Hepatocyte (in vitro differentiated cells): ENCODE measurements around the gene TEX261. TPM values are rescaled to one million over a fixed set of nuclear protein-coding genes. Genes with fewer than 3 reads are reported as not detected.

Experiments used
- DNase-seq: peaks from one replicate; pipeline ENCODE4 v3.0.0-alpha.2; 2016; ENCODE audit warnings: low spot score
- H2AFZ ChIP-seq: fragments of 200-600 bp; sonication (generic); 2 replicates; pipeline ENCODE4 v1.6.0; 2016; ENCODE audit warnings: antibody characterized with exemption, mild to moderate bottlenecking
- H3K27ac ChIP-seq: fragments of 200-600 bp; sonication (generic); 2 replicates; pipeline ENCODE4 v1.5.1; 2016; ENCODE audit warnings: mild to moderate bottlenecking
- H3K27me3 ChIP-seq: fragments of 200-600 bp; sonication (generic); 2 replicates; pipeline ENCODE4 v1.6.1; 2016
- H3K36me3 ChIP-seq: fragments of 200-600 bp; sonication (generic); replicated peaks from 2 replicates; pipeline ENCODE4 v1.5.1; 2016; ENCODE audit warnings: low read depth; ENCODE audit not compliant: insufficient read depth
- H3K4me1 ChIP-seq: fragments of 200-600 bp; sonication (generic); 2 replicates; pipeline ENCODE4 v1.5.1; 2016; ENCODE audit warnings: mild to moderate bottlenecking, moderate library complexity; ENCODE audit not compliant: insufficient read depth
- H3K4me2 ChIP-seq: fragments of 200-600 bp; sonication (generic); 2 replicates; pipeline ENCODE4 v1.6.0; 2016
- H3K4me3 ChIP-seq: fragments of 200-600 bp; sonication (generic); 2 replicates; pipeline ENCODE4 v1.5.1; 2016; ENCODE audit warnings: mild to moderate bottlenecking
- H3K79me2 ChIP-seq: fragments of 200-600 bp; sonication (generic); 2 replicates; pipeline ENCODE4 v1.6.0; 2017; ENCODE audit warnings: mild to moderate bottlenecking
- H3K9me2 ChIP-seq: fragments of 200-600 bp; sonication (generic); replicated peaks from 2 replicates; pipeline ENCODE4 v1.6.0; 2017; ENCODE audit warnings: mild to moderate bottlenecking; ENCODE audit not compliant: insufficient read depth
- H3K9me3 ChIP-seq: fragments of 200-600 bp; sonication (generic); 2 replicates; pipeline ENCODE4 v1.5.1; 2016; ENCODE audit warnings: low read depth, mild to moderate bottlenecking
- H4K20me1 ChIP-seq: fragments of 200-600 bp; sonication (generic); 2 replicates; pipeline ENCODE4 v1.6.0; 2016; ENCODE audit warnings: mild to moderate bottlenecking; ENCODE audit not compliant: insufficient read depth, poor library complexity, severe bottlenecking
- EZH2 ChIP-seq: fragments of 200-600 bp; sonication (generic); IDR thresholded peaks from 2 replicates; pipeline ENCODE4 v1.6.1; 2016; ENCODE audit warnings: antibody characterized with exemption, mild to moderate bottlenecking, borderline replicate concordance
- EZH2phosphoT487 ChIP-seq: fragments of 200-600 bp; sonication (generic); IDR thresholded peaks from one replicate; pipeline ENCODE4 v1.6.1; 2018; ENCODE audit warnings: antibody characterized with exemption, mild to moderate bottlenecking, low read depth, moderate library complexity; ENCODE audit not compliant: unreplicated experiment, severe bottlenecking
- WGBS: methylation state at CpG from one replicate; pipeline ENCODE4 v1.1.6; 2016; ENCODE audit warnings: low lambda C conversion rate; ENCODE audit errors: missing lambda C conversion rate; 5-methylcytosine and 5-hydroxymethylcytosine counted together
- polyA plus RNA-seq: library from polyadenylated mRNA; unstranded; fragments of >200 nt; fragmentation: Nextera tagmentation; extraction: Ambion mirVana; gene quantifications from 2 replicates; pipeline ENCODE4 v1.2.1, GENCODE V29; 2016
- total RNA-seq: library from RNA; depleted of rRNA; stranded (reverse); fragments of >200 nt; gene quantifications from 2 replicates; pipeline ENCODE4 v1.2.3, GENCODE V29; 2014
- TF ChIP-seq, protein P1 (sequence below): fragments of 200-600 bp; sonication (generic); IDR thresholded peaks from 2 replicates; pipeline ENCODE4 v1.5.1; 2016; ENCODE audit warnings: antibody characterized with exemption, mild to moderate bottlenecking; ENCODE audit not compliant: poor library complexity

Gene TEX261
- total and polyA plus RNA-seq, 2 experiments from 2014 or later = 41.5 to 81.0 TPM

DNA sequence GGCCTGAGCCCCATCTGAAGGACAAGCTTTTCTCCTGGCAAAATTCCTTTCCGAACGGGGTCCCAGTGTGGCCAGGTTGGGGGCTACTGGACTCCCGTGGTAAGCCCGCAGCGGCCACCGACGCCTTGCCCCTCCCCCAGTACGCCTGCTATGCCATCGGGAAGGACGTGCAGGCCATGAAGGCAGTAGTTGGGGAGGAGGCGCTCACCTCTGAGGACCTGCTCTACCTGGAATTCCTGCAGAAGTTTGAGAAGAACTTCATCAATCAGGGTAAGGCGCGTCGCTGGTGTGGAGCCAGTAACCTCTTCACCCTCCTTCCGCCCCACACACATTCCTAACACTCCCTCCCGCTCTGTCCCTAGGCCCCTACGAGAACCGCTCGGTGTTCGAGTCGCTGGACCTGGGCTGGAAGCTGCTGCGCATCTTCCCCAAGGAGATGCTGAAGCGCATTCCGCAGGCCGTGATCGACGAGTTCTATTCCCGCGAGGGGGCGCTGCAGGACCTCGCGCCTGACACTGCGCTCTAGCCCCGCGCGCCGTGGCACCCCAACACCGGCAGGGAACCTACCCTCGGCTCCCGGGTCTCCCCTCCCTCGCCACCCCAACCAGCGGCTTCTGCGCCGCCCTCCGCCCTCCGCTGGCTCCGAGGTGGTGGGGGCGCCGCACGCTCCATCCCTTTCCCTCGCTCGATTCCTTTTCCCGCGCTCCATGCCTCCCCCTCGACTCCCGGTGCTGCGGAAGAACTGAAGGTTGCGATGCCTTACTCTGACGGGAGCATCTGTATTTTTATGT, 29.9 kb downstream of the TEX261 start:
- 9% methylated on average over 45 of the region's 59 CpGs for WGBS
- Histone ChIP-seq H4K20me1 (no peaks in the 10 kb centered on the region), H3K4me2 (peak overlapping the region; percentile 95), H3K27ac (no peak overlapping the region), H3K9me2 (no peaks in the 10 kb centered on the region), H3K36me3 (no peaks in the 10 kb centered on the region), H3K4me1 (no peaks in the 10 kb centered on the region), H3K9me3 (no peaks in the 10 kb centered on the region), H3K79me2 (no peaks in the 10 kb centered on the region), H3K27me3 (peaks cover 61% of the 10 kb centered on the region), H3K4me3 (peak overlapping the region; percentile 38), H2AFZ (peak overlapping the region; percentile 76)
- peak; percentile 87 for DNase-seq
- TF ChIP-seq, protein P1, sequence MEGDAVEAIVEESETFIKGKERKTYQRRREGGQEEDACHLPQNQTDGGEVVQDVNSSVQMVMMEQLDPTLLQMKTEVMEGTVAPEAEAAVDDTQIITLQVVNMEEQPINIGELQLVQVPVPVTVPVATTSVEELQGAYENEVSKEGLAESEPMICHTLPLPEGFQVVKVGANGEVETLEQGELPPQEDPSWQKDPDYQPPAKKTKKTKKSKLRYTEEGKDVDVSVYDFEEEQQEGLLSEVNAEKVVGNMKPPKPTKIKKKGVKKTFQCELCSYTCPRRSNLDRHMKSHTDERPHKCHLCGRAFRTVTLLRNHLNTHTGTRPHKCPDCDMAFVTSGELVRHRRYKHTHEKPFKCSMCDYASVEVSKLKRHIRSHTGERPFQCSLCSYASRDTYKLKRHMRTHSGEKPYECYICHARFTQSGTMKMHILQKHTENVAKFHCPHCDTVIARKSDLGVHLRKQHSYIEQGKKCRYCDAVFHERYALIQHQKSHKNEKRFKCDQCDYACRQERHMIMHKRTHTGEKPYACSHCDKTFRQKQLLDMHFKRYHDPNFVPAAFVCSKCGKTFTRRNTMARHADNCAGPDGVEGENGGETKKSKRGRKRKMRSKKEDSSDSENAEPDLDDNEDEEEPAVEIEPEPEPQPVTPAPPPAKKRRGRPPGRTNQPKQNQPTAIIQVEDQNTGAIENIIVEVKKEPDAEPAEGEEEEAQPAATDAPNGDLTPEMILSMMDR = peak; percentile 82
- no peak for TF ChIP-seq EZH2phosphoT487
- peak; percentile 30 for TF ChIP-seq EZH2

DNA sequence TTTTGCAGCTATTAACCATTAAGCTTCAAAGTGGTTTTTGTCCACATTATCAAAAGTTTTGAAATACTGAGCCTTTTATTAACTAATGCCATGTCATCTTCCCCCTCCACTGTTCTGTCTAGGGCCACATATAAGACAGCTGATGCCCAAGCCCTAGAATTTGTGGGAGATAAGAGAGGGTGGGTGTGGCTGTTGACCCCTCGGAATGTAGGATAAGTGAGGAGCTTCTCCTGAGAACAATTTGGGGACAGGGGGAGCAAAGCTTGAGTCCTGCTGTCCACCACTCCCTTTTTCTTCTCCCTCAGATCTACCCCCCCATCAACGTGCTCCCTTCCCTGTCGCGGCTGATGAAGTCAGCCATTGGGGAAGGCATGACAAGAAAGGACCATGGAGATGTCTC, 30.5 kb downstream of the TEX261 start:
- no peaks in the 10 kb centered on the region for H3K4me1 ChIP-seq
- 68% methylated on average over 4 of the region's 4 CpGs for WGBS
- peak; percentile 2 for DNase-seq
- H3K27ac ChIP-seq = no peak overlapping the region
- peaks cover 54% of the 10 kb centered on the region for H3K27me3 ChIP-seq
- H3K4me2 ChIP-seq = no peak overlapping the region
- no peaks in the 10 kb centered on the region for H3K9me2 ChIP-seq
- no peak overlapping the region for H2AFZ ChIP-seq
- no peaks in the 10 kb centered on the region for H3K79me2 ChIP-seq
- no peaks in the 10 kb centered on the region for H4K20me1 ChIP-seq
- no peaks in the 10 kb centered on the region for H3K9me3 ChIP-seq
- no peak overlapping the region for H3K4me3 ChIP-seq
- no peak for TF ChIP-seq EZH2
- TF ChIP-seq EZH2phosphoT487 = no peak
- TF ChIP-seq, protein P1 = no peak
- no peaks in the 10 kb centered on the region for H3K36me3 ChIP-seq

DNA sequence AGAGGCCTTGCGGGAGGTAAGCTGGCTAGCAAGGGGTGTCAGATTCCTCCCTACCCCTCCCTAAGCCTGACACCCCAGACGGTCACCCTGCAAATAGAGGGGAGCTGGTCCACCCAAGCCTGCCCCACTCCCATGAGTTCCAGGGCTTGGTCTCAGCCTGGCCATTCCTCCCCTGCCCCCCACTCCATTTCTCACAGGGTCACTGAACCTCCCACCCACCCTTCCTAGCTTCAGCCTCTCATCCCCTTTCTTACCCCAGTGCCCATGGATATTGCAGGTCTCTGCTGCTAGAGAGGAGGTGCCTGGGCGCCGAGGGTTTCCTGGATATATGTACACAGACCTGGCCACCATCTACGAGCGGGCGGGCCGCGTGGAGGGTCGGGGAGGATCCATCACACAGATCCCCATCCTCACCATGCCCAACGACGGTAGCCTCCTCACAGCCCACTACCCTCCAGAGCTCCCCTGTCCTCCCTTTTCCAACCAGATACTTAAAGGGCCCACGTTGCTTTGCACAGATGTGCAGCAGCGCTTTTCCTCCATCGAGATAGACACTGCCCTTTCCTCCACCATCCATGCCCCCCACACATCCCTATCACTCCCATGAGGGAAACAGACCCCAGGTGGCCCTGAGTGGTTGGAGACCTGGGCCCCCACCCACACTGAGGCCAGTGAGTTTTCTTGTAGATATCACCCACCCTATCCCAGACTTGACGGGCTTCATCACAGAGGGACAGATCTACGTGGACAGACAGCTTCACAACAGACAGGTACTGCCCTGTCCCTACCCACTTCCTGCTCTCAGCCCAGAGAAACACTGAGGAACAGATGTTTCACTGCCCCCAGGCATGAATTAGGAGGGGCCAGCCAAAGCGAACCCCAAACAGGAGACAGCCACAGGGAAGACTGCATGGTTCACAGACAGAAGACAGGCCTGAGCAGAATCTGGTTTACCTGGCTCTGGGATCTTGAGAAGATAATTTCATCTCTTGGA, 31.5 kb downstream of the TEX261 start:
- no peaks in the 10 kb centered on the region for H3K79me2 ChIP-seq
- no peak overlapping the region for H2AFZ ChIP-seq
- peak; percentile 2 for DNase-seq
- no peaks in the 10 kb centered on the region for H3K4me1 ChIP-seq
- TF ChIP-seq, protein P1 = no peak
- TF ChIP-seq EZH2phosphoT487 (no peak), EZH2 (no peak)
- no peaks in the 10 kb centered on the region for H3K9me2 ChIP-seq
- H3K4me2 ChIP-seq = no peak overlapping the region
- no peaks in the 10 kb centered on the region for H3K9me3 ChIP-seq
- no peak overlapping the region for H3K27ac ChIP-seq
- 78% methylated on average over 18 of the region's 18 CpGs for WGBS
- no peak overlapping the region for H3K4me3 ChIP-seq
- H3K27me3 ChIP-seq = peaks cover 46% of the 10 kb centered on the region
- H4K20me1 ChIP-seq = no peaks in the 10 kb centered on the region
- H3K36me3 ChIP-seq = no peaks in the 10 kb centered on the region
